ENCODE measurements around the gene AOC3.
A peak's percentile ranks its signal among the peaks of the same experiment; 100 is the strongest.
"Not testable (repeated sequence)": the region's sequence is repeated elsewhere in the genome, so short reads cannot be mapped to it uniquely, and the experiment has no call there.

The AOC3 gene

DNA sequence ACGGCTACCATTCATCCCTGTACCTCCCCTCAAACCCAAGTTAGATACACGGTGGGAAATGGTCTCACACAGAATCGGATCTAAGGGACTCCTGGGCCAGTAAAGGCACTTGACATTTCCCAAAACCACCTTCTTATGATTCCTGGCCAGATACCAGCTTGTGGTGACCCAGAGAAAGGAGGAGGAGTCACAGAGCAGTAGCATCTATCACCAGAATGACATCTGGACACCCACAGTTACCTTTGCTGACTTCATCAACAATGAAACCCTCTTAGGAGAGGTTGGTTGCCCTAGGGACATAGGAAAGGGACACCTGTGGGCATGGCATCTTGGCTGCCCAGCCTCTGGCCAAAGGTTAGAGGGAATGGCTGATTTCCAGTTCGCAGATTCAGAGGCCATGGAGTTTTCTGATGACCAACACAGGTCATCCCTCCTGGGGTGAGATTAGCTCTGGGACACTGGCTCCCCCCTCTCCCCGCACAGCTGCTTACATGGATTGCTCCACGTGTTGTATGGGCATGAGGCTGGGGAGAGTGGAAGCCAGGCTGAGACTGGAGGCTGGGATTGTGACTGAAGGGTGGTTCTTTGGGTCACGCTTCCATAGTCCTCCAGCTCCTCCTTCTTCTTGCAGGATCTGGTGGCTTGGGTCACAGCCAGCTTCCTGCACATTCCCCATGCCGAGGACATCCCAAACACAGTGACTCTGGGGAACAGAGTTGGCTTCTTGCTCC lies 1.4 kb upstream of the AOC3 start:
- FAIRE-seq (peak; percentile 50), DNase-seq (ENCODE audit: insufficient read length, low spot score) (no peak)
- TF ChIP-seq POU2F2 (IDR thresholded peaks at IDR 0.05; ENCODE audit: low read depth, low read length): no peak
- no peak for TF ChIP-seq PAX5 (IDR thresholded peaks at IDR 0.05; ENCODE audit: insufficient read depth, low read length, severe bottlenecking)
- TF ChIP-seq POLR2A (IDR thresholded peaks at IDR 0.05; ENCODE audit: low read depth, low read length): no peak
- TF ChIP-seq SPI1 (IDR thresholded peaks at IDR 0.05; ENCODE audit: low read depth, low read length): no peak
- TF ChIP-seq TAF1 (IDR thresholded peaks at IDR 0.05; ENCODE audit: low read depth, low read length): no peak
- TF ChIP-seq POLR2AphosphoS5 (IDR thresholded peaks at IDR 0.05; ENCODE audit: low read depth, low read length): no peak

DNA sequence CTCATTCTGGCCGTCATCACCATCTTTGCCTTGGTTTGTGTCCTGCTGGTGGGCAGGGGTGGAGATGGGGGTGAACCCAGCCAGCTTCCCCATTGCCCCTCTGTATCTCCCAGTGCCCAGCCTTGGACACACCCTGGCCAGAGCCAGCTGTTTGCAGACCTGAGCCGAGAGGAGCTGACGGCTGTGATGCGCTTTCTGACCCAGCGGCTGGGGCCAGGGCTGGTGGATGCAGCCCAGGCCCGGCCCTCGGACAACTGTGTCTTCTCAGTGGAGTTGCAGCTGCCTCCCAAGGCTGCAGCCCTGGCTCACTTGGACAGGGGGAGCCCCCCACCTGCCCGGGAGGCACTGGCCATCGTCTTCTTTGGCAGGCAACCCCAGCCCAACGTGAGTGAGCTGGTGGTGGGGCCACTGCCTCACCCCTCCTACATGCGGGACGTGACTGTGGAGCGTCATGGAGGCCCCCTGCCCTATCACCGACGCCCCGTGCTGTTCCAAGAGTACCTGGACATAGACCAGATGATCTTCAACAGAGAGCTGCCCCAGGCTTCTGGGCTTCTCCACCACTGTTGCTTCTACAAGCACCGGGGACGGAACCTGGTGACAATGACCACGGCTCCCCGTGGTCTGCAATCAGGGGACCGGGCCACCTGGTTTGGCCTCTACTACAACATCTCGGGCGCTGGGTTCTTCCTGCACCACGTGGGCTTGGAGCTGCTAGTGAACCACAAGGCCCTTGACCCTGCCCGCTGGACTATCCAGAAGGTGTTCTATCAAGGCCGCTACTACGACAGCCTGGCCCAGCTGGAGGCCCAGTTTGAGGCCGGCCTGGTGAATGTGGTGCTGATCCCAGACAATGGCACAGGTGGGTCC lies 607 bp downstream of the AOC3 start:
- DNase-seq (ENCODE audit: insufficient read length, low spot score); FAIRE-seq: not testable (repeated sequence)

DNA sequence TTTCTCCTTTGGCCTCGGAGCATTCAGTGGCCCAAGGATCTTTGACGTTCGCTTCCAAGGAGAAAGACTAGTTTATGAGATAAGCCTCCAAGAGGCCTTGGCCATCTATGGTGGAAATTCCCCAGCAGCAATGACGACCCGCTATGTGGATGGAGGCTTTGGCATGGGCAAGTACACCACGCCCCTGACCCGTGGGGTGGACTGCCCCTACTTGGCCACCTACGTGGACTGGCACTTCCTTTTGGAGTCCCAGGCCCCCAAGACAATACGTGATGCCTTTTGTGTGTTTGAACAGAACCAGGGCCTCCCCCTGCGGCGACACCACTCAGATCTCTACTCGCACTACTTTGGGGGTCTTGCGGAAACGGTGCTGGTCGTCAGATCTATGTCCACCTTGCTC lies 1.4 kb downstream of the AOC3 start:
- DNase-seq (ENCODE audit: insufficient read length, low spot score) (no peak), FAIRE-seq (no peak)
- TF ChIP-seq POU2F2 (IDR thresholded peaks at IDR 0.05; ENCODE audit: low read depth, low read length) (no peak), PAX5 (IDR thresholded peaks at IDR 0.05; ENCODE audit: insufficient read depth, low read length, severe bottlenecking) (no peak), POLR2A (IDR thresholded peaks at IDR 0.05; ENCODE audit: low read depth, low read length) (no peak), POLR2AphosphoS5 (IDR thresholded peaks at IDR 0.05; ENCODE audit: low read depth, low read length) (no peak), SPI1 (IDR thresholded peaks at IDR 0.05; ENCODE audit: low read depth, low read length) (no peak)

DNA sequence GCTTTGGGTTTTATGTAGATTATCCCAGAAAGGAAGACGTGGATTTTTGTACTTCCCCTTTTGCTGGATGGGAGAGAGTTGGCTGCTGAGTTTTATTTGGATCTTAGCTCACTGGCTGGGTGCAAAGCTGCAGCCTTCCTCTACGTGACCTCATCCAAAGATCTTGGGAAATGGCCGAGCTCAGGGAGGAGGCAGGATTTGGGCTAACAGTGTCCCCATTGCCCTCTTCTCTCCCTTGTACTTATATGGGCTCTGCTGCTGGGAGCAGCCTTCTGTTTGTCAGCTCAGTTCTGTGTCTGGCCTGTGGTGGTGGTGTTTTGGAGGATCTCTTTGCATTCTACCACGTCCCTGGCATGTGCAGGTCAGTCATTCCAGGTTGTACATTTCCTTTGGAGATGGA lies 2.0 kb downstream of the AOC3 start:
- no peak for DNase-seq (ENCODE audit: insufficient read length, low spot score)
- no peak for FAIRE-seq
- TF ChIP-seq TAF1 (IDR thresholded peaks at IDR 0.05; ENCODE audit: low read depth, low read length) (no peak), POU2F2 (IDR thresholded peaks at IDR 0.05; ENCODE audit: low read depth, low read length) (no peak), SPI1 (IDR thresholded peaks at IDR 0.05; ENCODE audit: low read depth, low read length) (no peak), PAX5 (IDR thresholded peaks at IDR 0.05; ENCODE audit: insufficient read depth, low read length, severe bottlenecking) (no peak), POLR2A (IDR thresholded peaks at IDR 0.05; ENCODE audit: low read depth, low read length) (no peak), POLR2AphosphoS5 (IDR thresholded peaks at IDR 0.05; ENCODE audit: low read depth, low read length) (no peak)

DNA sequence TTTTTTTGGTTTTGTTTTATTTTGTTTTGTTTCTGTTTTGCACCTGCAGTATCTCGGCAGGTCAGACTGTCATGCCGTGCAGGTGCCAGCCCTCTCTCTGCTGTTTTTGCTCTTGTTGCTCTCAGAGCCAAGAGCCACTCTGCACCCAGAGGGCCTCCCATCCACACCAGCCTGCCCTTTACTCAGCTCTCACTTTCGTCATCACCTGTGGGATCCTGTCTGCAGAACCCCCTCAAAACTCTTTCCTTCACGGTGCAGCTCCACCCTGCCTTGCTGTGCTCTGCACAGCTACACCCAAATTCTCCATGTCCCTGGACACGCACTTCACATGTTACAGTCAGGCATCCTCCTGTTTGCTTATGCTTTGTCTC lies 2.6 kb downstream of the AOC3 start:
- TF ChIP-seq POLR2A (IDR thresholded peaks at IDR 0.05; ENCODE audit: low read depth, low read length) (no peak), TAF1 (IDR thresholded peaks at IDR 0.05; ENCODE audit: low read depth, low read length) (no peak), SPI1 (IDR thresholded peaks at IDR 0.05; ENCODE audit: low read depth, low read length) (no peak), POLR2AphosphoS5 (IDR thresholded peaks at IDR 0.05; ENCODE audit: low read depth, low read length) (no peak), POU2F2 (IDR thresholded peaks at IDR 0.05; ENCODE audit: low read depth, low read length) (no peak), PAX5 (IDR thresholded peaks at IDR 0.05; ENCODE audit: insufficient read depth, low read length, severe bottlenecking) (no peak)
- no peak for DNase-seq (ENCODE audit: insufficient read length, low spot score)
- FAIRE-seq: no peak

DNA sequence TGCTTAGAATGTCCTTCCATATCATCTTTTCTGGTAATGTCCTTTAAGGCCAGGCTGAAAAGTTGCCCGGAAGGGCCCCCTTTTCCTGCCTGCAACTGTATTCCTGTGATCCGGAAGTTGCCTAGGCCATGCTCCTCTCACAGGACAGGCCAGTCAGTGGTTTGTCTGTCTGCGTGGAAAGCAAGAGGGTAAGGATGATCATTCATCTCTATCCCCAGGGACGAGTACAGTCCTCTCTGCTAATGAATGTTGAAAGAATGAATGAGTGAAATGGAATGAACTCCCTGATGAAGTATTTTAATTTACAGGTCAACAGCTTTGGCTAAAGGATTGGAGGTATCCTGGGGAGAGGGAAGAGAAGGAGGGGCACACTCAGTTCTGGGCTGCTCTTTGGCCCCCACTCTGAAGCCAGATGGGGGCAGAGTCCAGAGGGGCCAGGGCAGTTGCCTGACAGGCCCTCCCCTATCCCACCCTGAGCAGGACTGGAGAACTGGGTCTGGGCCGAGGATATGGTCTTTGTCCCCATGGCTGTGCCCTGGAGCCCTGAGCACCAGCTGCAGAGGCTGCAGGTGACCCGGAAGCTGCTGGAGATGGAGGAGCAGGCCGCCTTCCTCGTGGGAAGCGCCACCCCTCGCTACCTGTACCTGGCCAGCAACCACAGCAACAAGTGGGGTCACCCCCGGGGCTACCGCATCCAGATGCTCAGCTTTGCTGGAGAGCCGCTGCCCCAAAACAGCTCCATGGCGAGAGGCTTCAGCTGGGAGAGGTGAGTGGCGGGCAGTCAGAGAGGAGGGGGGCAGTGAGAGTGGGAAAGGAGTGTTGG lies 3.2 kb downstream of the AOC3 start:
- FAIRE-seq: no peak
- TF ChIP-seq POU2F2 (IDR thresholded peaks at IDR 0.05; ENCODE audit: low read depth, low read length) (no peak), POLR2AphosphoS5 (IDR thresholded peaks at IDR 0.05; ENCODE audit: low read depth, low read length) (no peak), PAX5 (IDR thresholded peaks at IDR 0.05; ENCODE audit: insufficient read depth, low read length, severe bottlenecking) (no peak), TAF1 (IDR thresholded peaks at IDR 0.05; ENCODE audit: low read depth, low read length) (no peak), SPI1 (IDR thresholded peaks at IDR 0.05; ENCODE audit: low read depth, low read length) (no peak)
- no peak for DNase-seq (ENCODE audit: insufficient read length, low spot score)

DNA sequence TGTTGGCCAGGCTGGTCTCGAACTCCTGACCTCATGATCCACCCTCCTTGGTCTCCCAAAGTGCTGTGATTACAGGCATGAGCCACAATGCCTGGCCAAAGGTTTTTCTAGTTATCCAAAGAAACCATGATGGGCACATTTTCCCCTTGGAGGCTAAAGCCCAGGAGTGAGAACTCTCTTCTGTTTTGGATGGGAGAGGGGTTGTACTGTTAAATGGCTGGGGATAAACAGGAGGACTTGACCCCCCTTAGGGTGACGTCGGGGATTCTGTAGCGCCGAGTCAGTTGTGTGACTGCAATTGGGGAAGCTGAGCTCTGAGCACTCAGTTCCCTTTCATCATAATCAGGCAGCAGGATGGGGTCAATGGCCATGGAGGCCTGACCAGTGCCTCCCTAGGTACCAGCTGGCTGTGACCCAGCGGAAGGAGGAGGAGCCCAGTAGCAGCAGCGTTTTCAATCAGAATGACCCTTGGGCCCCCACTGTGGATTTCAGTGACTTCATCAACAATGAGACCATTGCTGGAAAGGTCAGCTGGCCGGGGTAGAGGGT lies 4.1 kb downstream of the AOC3 start:
- DNase-seq (ENCODE audit: insufficient read length, low spot score) (no peak), FAIRE-seq (no peak)
- TF ChIP-seq TAF1 (IDR thresholded peaks at IDR 0.05; ENCODE audit: low read depth, low read length): no peak
- no peak for TF ChIP-seq SPI1 (IDR thresholded peaks at IDR 0.05; ENCODE audit: low read depth, low read length)
- TF ChIP-seq POLR2A (IDR thresholded peaks at IDR 0.05; ENCODE audit: low read depth, low read length): no peak
- TF ChIP-seq POU2F2 (IDR thresholded peaks at IDR 0.05; ENCODE audit: low read depth, low read length): no peak
- no peak for TF ChIP-seq POLR2AphosphoS5 (IDR thresholded peaks at IDR 0.05; ENCODE audit: low read depth, low read length)
- no peak for TF ChIP-seq PAX5 (IDR thresholded peaks at IDR 0.05; ENCODE audit: insufficient read depth, low read length, severe bottlenecking)

DNA sequence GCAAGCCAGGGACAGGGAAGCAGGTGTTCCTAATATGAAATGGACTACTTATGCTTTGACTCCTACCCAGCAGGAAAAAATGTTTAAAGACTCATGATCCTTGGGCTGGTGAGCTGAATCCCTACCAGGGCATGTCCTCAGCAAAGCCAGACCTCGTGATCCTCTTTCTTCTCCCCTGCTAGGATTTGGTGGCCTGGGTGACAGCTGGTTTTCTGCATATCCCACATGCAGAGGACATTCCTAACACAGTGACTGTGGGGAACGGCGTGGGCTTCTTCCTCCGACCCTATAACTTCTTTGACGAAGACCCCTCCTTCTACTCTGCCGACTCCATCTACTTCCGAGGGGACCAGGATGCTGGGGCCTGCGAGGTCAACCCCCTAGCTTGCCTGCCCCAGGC lies 5.1 kb downstream of the AOC3 start:
- not testable (repeated sequence) for DNase-seq (ENCODE audit: insufficient read length, low spot score); FAIRE-seq

DNA sequence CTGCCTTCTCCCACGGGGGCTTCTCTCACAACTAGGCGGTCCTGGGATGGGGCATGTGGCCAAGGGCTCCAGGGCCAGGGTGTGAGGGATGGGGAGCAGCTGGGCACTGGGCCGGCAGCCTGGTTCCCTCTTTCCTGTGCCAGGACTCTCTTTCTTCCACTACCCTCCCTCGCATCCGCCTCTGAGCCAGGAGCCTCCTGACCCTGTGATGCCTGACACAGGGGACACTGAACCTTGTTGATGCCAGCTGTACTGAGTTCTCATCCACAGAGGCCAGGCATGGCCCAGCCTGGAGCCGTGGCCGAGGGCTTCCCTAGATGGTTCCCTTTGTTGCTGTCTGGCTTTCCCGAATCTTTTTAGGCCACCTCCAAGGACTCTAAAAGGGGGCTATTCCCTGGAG lies 5.5 kb downstream of the AOC3 start:
- not testable (repeated sequence) for FAIRE-seq; DNase-seq (ENCODE audit: insufficient read length, low spot score)

DNA sequence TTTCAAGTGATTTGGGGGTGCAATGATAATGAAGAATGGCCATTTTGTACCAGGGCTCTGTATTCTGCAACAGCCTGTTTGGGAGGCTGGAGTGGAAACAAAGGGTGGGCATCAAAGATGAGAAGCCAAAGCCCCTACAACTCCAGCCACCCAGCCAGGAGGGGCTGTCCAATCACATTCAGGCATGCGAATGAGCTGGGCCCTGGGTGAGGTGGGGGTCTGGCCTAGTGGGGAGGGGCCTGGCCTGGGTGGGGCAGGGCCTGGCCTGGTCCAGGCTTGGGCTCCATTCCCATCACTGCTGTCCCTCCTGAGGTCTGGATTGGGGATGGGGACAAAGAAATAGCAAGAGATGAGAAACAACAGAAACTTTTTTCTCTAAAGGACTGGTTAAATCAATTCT lies 6.4 kb downstream of the AOC3 start:
- DNase-seq (ENCODE audit: insufficient read length, low spot score) (no peak), FAIRE-seq (no peak)
- TF ChIP-seq POLR2AphosphoS5 (IDR thresholded peaks at IDR 0.05; ENCODE audit: low read depth, low read length) (no peak), TAF1 (IDR thresholded peaks at IDR 0.05; ENCODE audit: low read depth, low read length) (no peak), SPI1 (IDR thresholded peaks at IDR 0.05; ENCODE audit: low read depth, low read length) (no peak), POLR2A (IDR thresholded peaks at IDR 0.05; ENCODE audit: low read depth, low read length) (no peak), PAX5 (IDR thresholded peaks at IDR 0.05; ENCODE audit: insufficient read depth, low read length, severe bottlenecking) (no peak), POU2F2 (IDR thresholded peaks at IDR 0.05; ENCODE audit: low read depth, low read length) (no peak)
